HEK293 (cell line): ENCODE results near the gene TRAF1.

Source experiments
- BCL11A ChIP-seq: fragments of 450-650 bp; formaldehyde crosslinking; IDR thresholded peaks from 2 replicates; pipeline ENCODE4 v1.5.1; 2016; ENCODE audit warnings: low read depth, missing biosample characterization, missing genetic modification characterization
- CTCF ChIP-seq: fragments of 450-650 bp; formaldehyde crosslinking; IDR thresholded peaks from 2 replicates; pipeline ENCODE4 v1.5.1; 2016; ENCODE audit warnings: missing biosample characterization, missing genetic modification characterization
- GLIS2 ChIP-seq: fragments of 450-650 bp; formaldehyde crosslinking; IDR thresholded peaks from 2 replicates; pipeline ENCODE4 v1.5.1; 2016; ENCODE audit warnings: missing biosample characterization, missing genetic modification characterization
- HIC1 ChIP-seq: fragments of 450-650 bp; formaldehyde crosslinking; IDR thresholded peaks from 2 replicates; pipeline ENCODE4 v1.5.1; 2016; ENCODE audit warnings: missing biosample characterization, missing genetic modification characterization
- KLF7 ChIP-seq: fragments of 450-650 bp; formaldehyde crosslinking; IDR thresholded peaks from 2 replicates; pipeline ENCODE4 v1.5.1; 2016; ENCODE audit warnings: missing biosample characterization, missing genetic modification characterization, borderline replicate concordance
- KLF9 ChIP-seq: fragments of 450-650 bp; formaldehyde crosslinking; IDR thresholded peaks from 2 replicates; pipeline ENCODE4 v1.5.1; 2016; ENCODE audit warnings: missing biosample characterization, missing genetic modification characterization, low read depth
- PRDM2 ChIP-seq: fragments of 450-650 bp; formaldehyde crosslinking; IDR thresholded peaks from 2 replicates; pipeline ENCODE4 v1.5.1; 2016; ENCODE audit warnings: missing biosample characterization, missing genetic modification characterization, borderline replicate concordance
- RBAK ChIP-seq: fragments of 450-650 bp; formaldehyde crosslinking; IDR thresholded peaks from 2 replicates; pipeline ENCODE4 v1.5.1; 2016; ENCODE audit warnings: missing biosample characterization, missing genetic modification characterization
- REPIN1 ChIP-seq: fragments of 450-650 bp; formaldehyde crosslinking; IDR thresholded peaks from 2 replicates; pipeline ENCODE4 v1.5.1; 2017; ENCODE audit warnings: missing biosample characterization, missing genetic modification characterization, low read depth
- TRIM28 ChIP-seq: IDR thresholded peaks from 2 replicates; pipeline ENCODE4 v1.6.1; 2011; ENCODE audit warnings: low read length, control low read depth, borderline replicate concordance
- YY1 ChIP-seq: fragments of 450-650 bp; formaldehyde crosslinking; IDR thresholded peaks from 2 replicates; pipeline ENCODE4 v1.5.1; 2018; ENCODE audit warnings: missing biosample characterization, missing genetic modification characterization
- ZNF121 ChIP-seq: fragments of 450-650 bp; formaldehyde crosslinking; IDR thresholded peaks from 2 replicates; pipeline ENCODE4 v1.5.1; 2016; ENCODE audit warnings: missing biosample characterization, missing genetic modification characterization
- ZNF16 ChIP-seq: fragments of 450-650 bp; formaldehyde crosslinking; IDR thresholded peaks from 2 replicates; pipeline ENCODE4 v1.5.1; 2016; ENCODE audit warnings: low read depth, missing biosample characterization, missing genetic modification characterization
- ZNF211 ChIP-seq: fragments of 450-650 bp; formaldehyde crosslinking; IDR thresholded peaks from 2 replicates; pipeline ENCODE4 v1.5.1; 2016; ENCODE audit warnings: low read depth, missing biosample characterization, missing genetic modification characterization
- ZNF302 ChIP-seq: fragments of 450-650 bp; formaldehyde crosslinking; IDR thresholded peaks from 2 replicates; pipeline ENCODE4 v1.5.1; 2016; ENCODE audit warnings: missing biosample characterization, missing genetic modification characterization, low read depth
- ZNF335 ChIP-seq: fragments of 450-650 bp; formaldehyde crosslinking; conservative IDR thresholded peaks from 2 replicates; pipeline ENCODE4 v1.5.1; 2016; ENCODE audit warnings: missing biosample characterization, missing genetic modification characterization
- ZNF341 ChIP-seq: fragments of 450-650 bp; formaldehyde crosslinking; IDR thresholded peaks from 2 replicates; pipeline ENCODE4; 2016; ENCODE audit warnings: low read depth, missing biosample characterization, missing genetic modification characterization
- ZNF423 ChIP-seq: fragments of 450-650 bp; formaldehyde crosslinking; IDR thresholded peaks from 2 replicates; pipeline ENCODE4 v1.5.1; 2016; ENCODE audit warnings: missing biosample characterization, missing genetic modification characterization
- ZNF544 ChIP-seq: fragments of 450-650 bp; formaldehyde crosslinking; IDR thresholded peaks from 2 replicates; pipeline ENCODE4 v1.5.0; 2017; ENCODE audit warnings: missing biosample characterization, missing genetic modification characterization
- ZNF558 ChIP-seq: fragments of 450-650 bp; formaldehyde crosslinking; IDR thresholded peaks from 2 replicates; pipeline ENCODE4 v1.5.1; 2016; ENCODE audit warnings: missing biosample characterization, missing genetic modification characterization
- ZNF560 ChIP-seq: fragments of 450-650 bp; formaldehyde crosslinking; IDR thresholded peaks from 2 replicates; pipeline ENCODE4 v1.5.1; 2017; ENCODE audit warnings: missing biosample characterization, missing genetic modification characterization, borderline replicate concordance
- ZNF670 ChIP-seq: fragments of 450-650 bp; formaldehyde crosslinking; IDR thresholded peaks from 2 replicates; pipeline ENCODE4 v1.5.1; 2016; ENCODE audit warnings: missing biosample characterization, missing genetic modification characterization, low read depth
- TF ChIP-seq, protein P1 (sequence below): fragments of 450-650 bp; formaldehyde crosslinking; IDR thresholded peaks from 2 replicates; pipeline ENCODE4 v1.5.1; 2017; ENCODE audit warnings: missing biosample characterization, missing genetic modification characterization
- TF ChIP-seq, protein P2 (sequence below): fragments of 450-650 bp; formaldehyde crosslinking; IDR thresholded peaks from 2 replicates; pipeline ENCODE4 v1.5.1; 2016; ENCODE audit warnings: missing biosample characterization, missing genetic modification characterization
- TF ChIP-seq, protein P3 (sequence below): fragments of 450-650 bp; formaldehyde crosslinking; IDR thresholded peaks from 2 replicates; pipeline ENCODE4 v1.5.1; 2016; ENCODE audit warnings: missing biosample characterization, missing genetic modification characterization

TRAF1 gene

DNA sequence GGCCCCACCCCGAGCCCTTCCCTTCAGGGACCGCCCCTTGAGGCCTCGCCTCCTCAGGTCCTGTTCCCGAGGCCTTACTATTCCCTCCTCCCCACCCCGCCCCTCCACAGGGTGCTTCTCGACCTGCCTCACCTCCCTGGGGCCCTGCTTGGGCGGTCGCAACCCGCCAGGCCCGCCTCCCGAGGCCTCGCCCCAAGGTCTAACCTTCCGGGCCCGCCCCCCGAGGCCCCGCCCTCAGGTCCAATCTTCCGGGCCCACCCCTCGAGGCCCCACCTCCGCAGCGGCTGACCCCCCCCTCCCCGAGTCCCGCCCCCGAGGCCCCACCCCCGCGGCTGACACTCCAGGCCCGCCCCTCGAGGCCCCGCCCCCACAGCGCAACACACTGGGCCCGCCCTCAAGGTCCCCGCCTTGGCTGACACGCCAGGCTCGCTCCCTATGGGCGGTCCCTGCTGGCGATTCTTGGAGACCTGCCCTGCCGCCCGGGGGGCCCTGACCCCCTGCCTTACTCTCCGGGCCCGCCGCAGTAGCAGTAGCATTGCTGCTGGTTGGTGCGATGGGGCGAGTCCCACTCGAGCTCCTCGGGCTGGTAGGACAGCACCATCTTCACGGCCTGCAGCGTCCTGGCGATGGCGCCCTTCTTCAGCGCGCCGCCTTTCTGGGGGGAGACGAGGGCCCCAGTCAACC lies 57.8 kb downstream of the TRAF1 start (continued):
- peak; percentile 56; the same call in 1 of the 2 replicates for TF ChIP-seq HIC1
- TF ChIP-seq YY1 (tag by site-specific recombination) = peak; percentile 38; the same call in 1 of the 2 replicates
- TF ChIP-seq, protein P1, sequence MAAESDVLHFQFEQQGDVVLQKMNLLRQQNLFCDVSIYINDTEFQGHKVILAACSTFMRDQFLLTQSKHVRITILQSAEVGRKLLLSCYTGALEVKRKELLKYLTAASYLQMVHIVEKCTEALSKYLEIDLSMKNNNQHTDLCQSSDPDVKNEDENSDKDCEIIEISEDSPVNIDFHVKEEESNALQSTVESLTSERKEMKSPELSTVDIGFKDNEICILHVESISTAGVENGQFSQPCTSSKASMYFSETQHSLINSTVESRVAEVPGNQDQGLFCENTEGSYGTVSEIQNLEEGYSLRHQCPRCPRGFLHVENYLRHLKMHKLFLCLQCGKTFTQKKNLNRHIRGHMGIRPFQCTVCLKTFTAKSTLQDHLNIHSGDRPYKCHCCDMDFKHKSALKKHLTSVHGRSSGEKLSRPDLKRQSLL (tag by site-specific recombination) = no peak
- no peak for TF ChIP-seq ZNF560 (tag by site-specific recombination)
- TF ChIP-seq GLIS2 (tag by site-specific recombination) = peak; percentile 87
- TF ChIP-seq TRIM28 = no peak
- TF ChIP-seq ZNF121 (tag by site-specific recombination) = peak; percentile 95
- peak; percentile 23; the same call in 1 of the 2 replicates for TF ChIP-seq KLF7 (tag by site-specific recombination)
- no peak for TF ChIP-seq ZNF302 (tag by site-specific recombination)
- peak; percentile 63 for TF ChIP-seq ZNF423
- TF ChIP-seq, protein P2, sequence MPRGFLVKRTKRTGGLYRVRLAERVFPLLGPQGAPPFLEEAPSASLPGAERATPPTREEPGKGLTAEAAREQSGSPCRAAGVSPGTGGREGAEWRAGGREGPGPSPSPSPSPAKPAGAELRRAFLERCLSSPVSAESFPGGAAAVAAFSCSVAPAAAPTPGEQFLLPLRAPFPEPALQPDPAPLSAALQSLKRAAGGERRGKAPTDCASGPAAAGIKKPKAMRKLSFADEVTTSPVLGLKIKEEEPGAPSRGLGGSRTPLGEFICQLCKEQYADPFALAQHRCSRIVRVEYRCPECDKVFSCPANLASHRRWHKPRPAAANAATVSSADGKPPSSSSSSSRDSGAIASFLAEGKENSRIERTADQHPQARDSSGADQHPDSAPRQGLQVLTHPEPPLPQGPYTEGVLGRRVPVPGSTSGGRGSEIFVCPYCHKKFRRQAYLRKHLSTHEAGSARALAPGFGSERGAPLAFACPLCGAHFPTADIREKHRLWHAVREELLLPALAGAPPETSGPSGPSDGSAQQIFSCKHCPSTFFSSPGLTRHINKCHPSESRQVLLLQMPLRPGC = no peak
- TF ChIP-seq, protein P3, sequence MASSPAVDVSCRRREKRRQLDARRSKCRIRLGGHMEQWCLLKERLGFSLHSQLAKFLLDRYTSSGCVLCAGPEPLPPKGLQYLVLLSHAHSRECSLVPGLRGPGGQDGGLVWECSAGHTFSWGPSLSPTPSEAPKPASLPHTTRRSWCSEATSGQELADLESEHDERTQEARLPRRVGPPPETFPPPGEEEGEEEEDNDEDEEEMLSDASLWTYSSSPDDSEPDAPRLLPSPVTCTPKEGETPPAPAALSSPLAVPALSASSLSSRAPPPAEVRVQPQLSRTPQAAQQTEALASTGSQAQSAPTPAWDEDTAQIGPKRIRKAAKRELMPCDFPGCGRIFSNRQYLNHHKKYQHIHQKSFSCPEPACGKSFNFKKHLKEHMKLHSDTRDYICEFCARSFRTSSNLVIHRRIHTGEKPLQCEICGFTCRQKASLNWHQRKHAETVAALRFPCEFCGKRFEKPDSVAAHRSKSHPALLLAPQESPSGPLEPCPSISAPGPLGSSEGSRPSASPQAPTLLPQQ (tag by site-specific recombination) = peak; percentile 25; the same call in 1 of the 2 replicates
- TF ChIP-seq CTCF (tag by site-specific recombination) = peak; percentile 73
- 0 out of 2 replicates have a peak, but pooled peaks have one; percentile 18 for TF ChIP-seq BCL11A (tag by site-specific recombination)
- no peak for TF ChIP-seq PRDM2 (tag by site-specific recombination)
- TF ChIP-seq REPIN1 (tag by site-specific recombination) = no peak
- TF ChIP-seq KLF9 = peak; percentile 77
- no peak for TF ChIP-seq ZNF558
- no peak for TF ChIP-seq ZNF211 (tag by site-specific recombination)
- no peak for TF ChIP-seq ZNF544 (tag by site-specific recombination)
- TF ChIP-seq ZNF341 (tag by site-specific recombination) = peak; percentile 85
- peak; percentile 85 for TF ChIP-seq ZNF335
- TF ChIP-seq ZNF670 = no peak
- TF ChIP-seq RBAK (tag by site-specific recombination) = no peak
- no peak for TF ChIP-seq ZNF16
